Astrocyte of the cerebellum (primary cell): Measurements from ENCODE around the gene POLR2E.

Source experiments
- DNase-seq: peaks from one replicate; pipeline ENCODE4 v3.0.0-alpha.2; 2011; ENCODE audit warnings: low read depth
- H3K4me3 ChIP-seq: 2 replicates; pipeline ENCODE4 v1.5.1; 2011; ENCODE audit warnings: mild to moderate bottlenecking, low read depth, low read length, moderate library complexity
- CTCF ChIP-seq: IDR thresholded peaks from 2 replicates; pipeline ENCODE4 v1.5.1; 2012; ENCODE audit warnings: low read length, low read depth, moderate library complexity, mild to moderate bottlenecking; ENCODE audit errors: missing control alignments
- in situ Hi-C: cut with HindIII; loops from 2 replicates; pipeline ENCODE4 v1.10.0; 2017; ENCODE audit warnings: low sequenced_read_pairs

The POLR2E gene

GRCh38 chr19:1089126-1089771 is 5.9 kb downstream of the POLR2E start:
- no peak for TF ChIP-seq CTCF
- no peak for DNase-seq
- in situ Hi-C loops: no loop called here
- no peak overlapping the region for H3K4me3 ChIP-seq

GRCh38 chr19:1088416-1089010 is 6.7 kb downstream of the POLR2E start:
- H3K4me3 ChIP-seq: no peak overlapping the region
- in situ Hi-C loops: no loop called here
- TF ChIP-seq CTCF: no peak
- DNase-seq: no peak

GRCh38 chr19:1087813-1088415 is 7.3 kb downstream of the POLR2E start:
- H3K4me3 ChIP-seq: no peak overlapping the region
- no peak for DNase-seq
- in situ Hi-C loops: no loop called here
- TF ChIP-seq CTCF: no peak

GRCh38 chr19:1086613-1087012 is 8.6 kb downstream of the POLR2E start:
- in situ Hi-C loops: no loop called here
- no peak for DNase-seq
- TF ChIP-seq CTCF: no peak
- no peak overlapping the region for H3K4me3 ChIP-seq

- in situ Hi-C loops: no loop called here
- TF ChIP-seq CTCF: no peak
- H3K4me3 ChIP-seq: no peak overlapping the region
- DNase-seq: no peak
Measured at GRCh38 chr19:1085676-1086442, 9.3 kb downstream of the POLR2E start.

- TF ChIP-seq CTCF: no peak
- DNase-seq: no peak
- in situ Hi-C loops: no loop called here
- H3K4me3 ChIP-seq: no peak overlapping the region
Measured at GRCh38 chr19:1085053-1085658, 10.0 kb downstream of the POLR2E start.
